T-helper 22 cell (primary cell): ENCODE measurements around the gene RPL22L1.
"Not testable (repeated sequence)": the region's sequence is repeated elsewhere in the genome, so short reads cannot be mapped to it uniquely, and the experiment has no call there.

Source experiments
- DNase-seq: peaks from one replicate; pipeline ENCODE4 v3.0.0-alpha.2; 2020; ENCODE audit warnings: low read depth

The RPL22L1 gene

GRCh38 chr3:170826047-170826446 lies 43.9 kb downstream of the RPL22L1 start:
- no peak for DNase-seq

GRCh38 chr3:170823562-170823961 lies 46.4 kb downstream of the RPL22L1 start:
- not testable (repeated sequence) for DNase-seq

- not testable (repeated sequence) for DNase-seq
Observed at GRCh38 chr3:170818325-170818724, 51.7 kb downstream of the RPL22L1 start.

DNA sequence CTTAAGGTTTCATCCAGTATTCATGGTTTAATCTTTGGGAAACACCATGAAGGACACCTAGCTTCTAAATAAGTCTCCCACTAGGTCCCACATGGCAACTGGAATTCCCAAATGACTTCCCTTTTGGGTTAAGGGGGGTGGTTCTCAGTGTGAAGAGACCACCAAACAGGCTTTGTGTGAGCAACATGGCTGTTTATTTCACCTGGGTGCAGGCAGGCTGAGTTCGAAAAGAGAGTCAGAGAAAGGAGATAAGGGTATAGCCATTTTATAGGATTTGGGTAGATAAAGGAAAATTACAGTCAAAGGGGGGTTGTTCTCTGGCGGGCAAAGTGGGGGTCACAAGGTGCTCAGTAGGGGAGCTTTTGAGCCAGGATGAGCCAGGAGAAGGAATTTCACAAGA lies 52.5 kb downstream of the RPL22L1 start:
- not testable (repeated sequence) for DNase-seq

GRCh38 chr3:170816841-170817240 lies 53.2 kb downstream of the RPL22L1 start:
- no peak for DNase-seq

GRCh38 chr3:170816341-170816740 lies 53.7 kb downstream of the RPL22L1 start:
- DNase-seq = no peak

DNA sequence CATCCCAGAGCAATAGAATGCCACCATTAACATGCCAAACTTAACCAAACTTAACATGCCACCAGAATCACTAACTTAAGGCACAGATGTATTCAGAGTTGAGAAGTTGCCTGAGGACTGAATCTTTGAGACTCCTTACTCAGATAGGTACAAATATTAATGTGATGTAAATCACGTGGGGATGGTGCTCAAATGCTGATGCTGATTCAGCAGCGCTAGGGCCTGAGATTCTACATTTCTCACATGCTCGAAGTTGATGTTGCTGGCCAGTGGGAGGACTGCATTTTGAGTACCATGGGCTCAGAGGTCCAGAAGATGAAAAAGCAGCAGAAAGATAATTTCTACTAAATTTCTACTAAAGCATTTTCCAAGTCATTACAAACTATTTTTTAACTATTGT lies 54.1 kb downstream of the RPL22L1 start:
- no peak for DNase-seq

DNA sequence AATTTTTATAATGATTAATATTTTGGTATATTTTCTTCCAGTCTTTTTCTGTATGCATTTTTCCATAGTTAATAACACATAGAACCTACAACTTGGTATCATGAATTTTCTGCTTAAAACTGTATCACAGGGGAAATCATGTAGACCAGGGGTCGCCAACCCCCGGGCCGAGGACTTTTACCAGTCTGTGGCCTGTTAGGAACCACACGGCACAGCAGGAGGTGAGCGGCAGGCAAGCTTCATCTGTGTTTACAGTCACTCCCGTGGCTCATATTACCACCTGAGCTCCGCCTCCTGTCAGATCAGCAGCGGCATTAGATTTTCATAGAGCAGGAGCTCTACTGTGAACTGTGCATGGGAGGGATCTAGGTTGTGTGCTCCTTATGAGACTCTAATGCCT lies 54.7 kb downstream of the RPL22L1 start:
- DNase-seq = no peak
